Muscle of leg (tissue), 11 donors: ENCODE measurements around the gene GABRG3. TPM values are rescaled to one million over a fixed set of nuclear protein-coding genes. Genes with fewer than 3 reads are reported as not detected.

Source experiments
- DNase-seq: peaks from one replicate; pipeline ENCODE4 v3.0.0; 2013
- H3K27ac ChIP-seq: one replicate; pipeline ENCODE4 v1.5.1; 2013; ENCODE audit warnings: mild to moderate bottlenecking, low read length, control low read depth
- H3K27me3 ChIP-seq: one replicate; pipeline ENCODE4 v1.6.1; 2013; ENCODE audit warnings: low read length; ENCODE audit not compliant: control insufficient read depth, insufficient read depth
- H3K36me3 ChIP-seq: one replicate; pipeline ENCODE4 v1.6.1; 2013; ENCODE audit warnings: low read length; ENCODE audit not compliant: control insufficient read depth, insufficient read depth
- H3K4me1 ChIP-seq: one replicate; pipeline ENCODE4 v1.6.1; 2013; ENCODE audit warnings: low read length; ENCODE audit not compliant: control insufficient read depth, insufficient read depth
- H3K4me3 ChIP-seq: one replicate; pipeline ENCODE4 v1.5.1; 2013; ENCODE audit warnings: low read length, control low read depth
- H3K9me3 ChIP-seq: replicated peaks from 2 replicates; pipeline ENCODE4 v1.6.1; 2013; ENCODE audit warnings: low read depth, low read length; ENCODE audit not compliant: control insufficient read depth
- WGBS: methylation state at CpG from one replicate; pipeline ENCODE4 v1.1.5; 2013; ENCODE audit warnings: missing lambda C conversion rate; ENCODE audit not compliant: insufficient coverage; 5-methylcytosine and 5-hydroxymethylcytosine counted together
- polyA plus RNA-seq, 8 donors: library from polyadenylated mRNA; unstranded; fragments of 120-200 nt; gene quantifications; one replicate each; pipeline versions ENCODE4 v1.2.1 to v1.2.3, GENCODE V29; 2013; ENCODE audit warnings: inconsistent platforms in 1 of 8, low replicate concordance in 1 of 8; ENCODE audit not compliant: insufficient read length in 8 of 8, insufficient read depth in 1 of 8
- total RNA-seq: library from RNA; stranded (reverse); fragments of 120-200 nt; gene quantifications from one replicate; pipeline ENCODE4 v1.2.4, GENCODE V29; 2013

Gene GABRG3
- total and polyA plus RNA-seq, 9 donors: 0.11 to 0.69 (median 0.34) TPM; not detected in 1

- Histone ChIP-seq H3K36me3 (no peaks in the 10 kb centered on the region), H3K9me3 (no peaks in the 10 kb centered on the region), H3K27me3 (no peaks in the 10 kb centered on the region), H3K27ac (no peak overlapping the region), H3K4me3 (no peak overlapping the region), H3K4me1 (no peaks in the 10 kb centered on the region)
- no CpG with 5 or more reads among the region's 1 CpG for WGBS
- DNase-seq: peak; percentile 76
Observed at GRCh38 chr15:27426805-27427204, 455.8 kb downstream of the GABRG3 start.

- H3K27ac ChIP-seq: no peak overlapping the region
- DNase-seq: peak; percentile 57
- no CpG with 5 or more reads among the region's 1 CpG for WGBS
- no peaks in the 10 kb centered on the region for H3K4me1 ChIP-seq
- no peaks in the 10 kb centered on the region for H3K27me3 ChIP-seq
- no peaks in the 10 kb centered on the region for H3K36me3 ChIP-seq
- no peak overlapping the region for H3K4me3 ChIP-seq
- H3K9me3 ChIP-seq: no peaks in the 10 kb centered on the region
Observed at GRCh38 chr15:27427276-27427675, 456.3 kb downstream of the GABRG3 start.

- Histone ChIP-seq H3K9me3 (no peaks in the 10 kb centered on the region), H3K36me3 (no peaks in the 10 kb centered on the region), H3K4me3 (no peak overlapping the region), H3K4me1 (no peaks in the 10 kb centered on the region), H3K27me3 (no peaks in the 10 kb centered on the region), H3K27ac (no peak overlapping the region)
- no peak for DNase-seq
- WGBS: no CpG with 5 or more reads among the region's 3 CpGs
Observed at GRCh38 chr15:27428151-27428550, 457.2 kb downstream of the GABRG3 start.

- no peak for DNase-seq
- no peaks in the 10 kb centered on the region for H3K36me3 ChIP-seq
- H3K27ac ChIP-seq: no peak overlapping the region
- no CpG with 5 or more reads among the region's 4 CpGs for WGBS
- peaks cover 1% of the 10 kb centered on the region for H3K4me1 ChIP-seq
- H3K9me3 ChIP-seq: no peaks in the 10 kb centered on the region
- no peaks in the 10 kb centered on the region for H3K27me3 ChIP-seq
- no peak overlapping the region for H3K4me3 ChIP-seq
Observed at GRCh38 chr15:27429577-27429976, 458.6 kb downstream of the GABRG3 start.

GRCh38 chr15:27433604-27434003 lies 462.6 kb downstream of the GABRG3 start:
- Histone ChIP-seq H3K4me3 (no peak overlapping the region), H3K27me3 (no peaks in the 10 kb centered on the region), H3K27ac (no peak overlapping the region), H3K36me3 (no peaks in the 10 kb centered on the region), H3K9me3 (peaks cover 2% of the 10 kb centered on the region), H3K4me1 (peaks cover 4% of the 10 kb centered on the region)
- no peak for DNase-seq
- WGBS: no CpG with 5 or more reads among the region's 4 CpGs

GRCh38 chr15:27438403-27439375 lies 467.7 kb downstream of the GABRG3 start:
- no peak overlapping the region for H3K4me3 ChIP-seq
- no peak for DNase-seq
- WGBS: 52% methylated on average over 10 of the region's 15 CpGs
- no peak overlapping the region for H3K27ac ChIP-seq
- no peaks in the 10 kb centered on the region for H3K27me3 ChIP-seq
- peaks cover 2% of the 10 kb centered on the region for H3K9me3 ChIP-seq
- no peaks in the 10 kb centered on the region for H3K36me3 ChIP-seq
- peaks cover 4% of the 10 kb centered on the region for H3K4me1 ChIP-seq

- WGBS: no CpG with 5 or more reads among the region's 2 CpGs
- no peak overlapping the region for H3K4me3 ChIP-seq
Observed at GRCh38 chr15:27441120-27441519, 470.1 kb downstream of the GABRG3 start.

GRCh38 chr15:27448234-27448633 lies 477.3 kb downstream of the GABRG3 start:
- H3K9me3 ChIP-seq: no peaks in the 10 kb centered on the region
- H3K27ac ChIP-seq: no peak overlapping the region
- peaks cover 2% of the 10 kb centered on the region for H3K4me1 ChIP-seq
- H3K36me3 ChIP-seq: no peaks in the 10 kb centered on the region
- DNase-seq: no peak
- no CpG with 5 or more reads among the region's 5 CpGs for WGBS
- H3K4me3 ChIP-seq: no peak overlapping the region
- no peaks in the 10 kb centered on the region for H3K27me3 ChIP-seq

More at GRCh38 chr15:27441120-27441519, 470.1 kb downstream of the GABRG3 start:
- DNase-seq: no peak
- Histone ChIP-seq H3K4me1 (no peaks in the 10 kb centered on the region), H3K27me3 (no peaks in the 10 kb centered on the region), H3K36me3 (no peaks in the 10 kb centered on the region), H3K9me3 (no peaks in the 10 kb centered on the region), H3K27ac (no peak overlapping the region)

- 6% methylated on average over 2 of the region's 4 CpGs for WGBS
- Histone ChIP-seq H3K4me3 (no peak overlapping the region), H3K27me3 (no peaks in the 10 kb centered on the region), H3K9me3 (no peaks in the 10 kb centered on the region), H3K36me3 (no peaks in the 10 kb centered on the region), H3K4me1 (peaks cover 2% of the 10 kb centered on the region), H3K27ac (peak overlapping the region; percentile 20)
- peak; percentile 68 for DNase-seq
Observed at GRCh38 chr15:27448986-27449385, 478.0 kb downstream of the GABRG3 start.

GRCh38 chr15:27449941-27450340 lies 479.0 kb downstream of the GABRG3 start:
- no peak overlapping the region for H3K4me3 ChIP-seq
- H3K27me3 ChIP-seq: no peaks in the 10 kb centered on the region
- no peaks in the 10 kb centered on the region for H3K9me3 ChIP-seq
- peak; percentile 76 for DNase-seq
- H3K27ac ChIP-seq: no peak overlapping the region
- H3K36me3 ChIP-seq: no peaks in the 10 kb centered on the region
- H3K4me1 ChIP-seq: peaks cover 2% of the 10 kb centered on the region
- WGBS: 10% methylated on average over 4 of the region's 5 CpGs
